CD4-positive, alpha-beta T cell treated with Interferon gamma for 1 hour (primary cell): ENCODE results near the gene PCBP3.

Experiments
- DNase-seq: peaks from one replicate; pipeline ENCODE4 v3.0.0-alpha.2; 2020

PCBP3 gene

GRCh38 chr21:45900034-45900868 is 256.7 kb downstream of the PCBP3 start:
- no peak for DNase-seq

- DNase-seq = no peak
These were observed 257.7 kb downstream of the PCBP3 start for GRCh38 chr21:45901061-45901690.

- DNase-seq = no peak
These were observed 258.9 kb downstream of the PCBP3 start for GRCh38 chr21:45902292-45902995.

- no peak for DNase-seq
These were observed 261.7 kb downstream of the PCBP3 start for GRCh38 chr21:45905196-45905595.

- no peak for DNase-seq
These were observed 262.8 kb downstream of the PCBP3 start for GRCh38 chr21:45906196-45906805.

GRCh38 chr21:45906859-45907258 is 263.3 kb downstream of the PCBP3 start:
- DNase-seq = no peak

- no peak for DNase-seq
These were observed 265.2 kb downstream of the PCBP3 start for GRCh38 chr21:45908536-45909237.

GRCh38 chr21:45909238-45909988 is 265.9 kb downstream of the PCBP3 start:
- no peak for DNase-seq

GRCh38 chr21:45910155-45910547 is 266.6 kb downstream of the PCBP3 start:
- no peak for DNase-seq

GRCh38 chr21:45910548-45911221 is 267.2 kb downstream of the PCBP3 start:
- DNase-seq = no peak

- no peak for DNase-seq
These were observed 268.3 kb downstream of the PCBP3 start for GRCh38 chr21:45911806-45912325.

GRCh38 chr21:45912611-45913417 is 269.3 kb downstream of the PCBP3 start:
- DNase-seq = no peak

GRCh38 chr21:45913418-45913765 is 269.9 kb downstream of the PCBP3 start:
- DNase-seq = no peak

- no peak for DNase-seq
These were observed 270.4 kb downstream of the PCBP3 start for GRCh38 chr21:45913886-45914285.

- DNase-seq = no peak
These were observed 270.9 kb downstream of the PCBP3 start for GRCh38 chr21:45914321-45914845.

- DNase-seq = no peak
These were observed 272.7 kb downstream of the PCBP3 start for GRCh38 chr21:45916011-45916840.

- no peak for DNase-seq
These were observed 273.7 kb downstream of the PCBP3 start for GRCh38 chr21:45917241-45917640.

GRCh38 chr21:45918011-45918410 is 274.5 kb downstream of the PCBP3 start:
- DNase-seq = no peak

- no peak for DNase-seq
These were observed 275.4 kb downstream of the PCBP3 start for GRCh38 chr21:45918835-45919447.
